HG02973 (cell line): ENCODE results near the gene PTOV1.

Source experiments
- ATAC-seq: cut with Tn5 transposase; IDR thresholded peaks from one replicate; pipeline ENCODE4 v1.9.1; 2021; ENCODE audit warnings: moderate library complexity; ENCODE audit not compliant: unreplicated experiment

PTOV1 gene

GRCh38 chr19:49857838-49858087 is 6.8 kb downstream of the PTOV1 start:
- ATAC-seq = no peak

- no peak for ATAC-seq
Observed at GRCh38 chr19:49858088-49858985, 7.4 kb downstream of the PTOV1 start.

GRCh38 chr19:49859682-49860335 is 8.8 kb downstream of the PTOV1 start:
- no peak for ATAC-seq

- no peak for ATAC-seq
Observed at GRCh38 chr19:49860336-49861102, 9.6 kb downstream of the PTOV1 start.

GRCh38 chr19:49861107-49861506 is 10.1 kb downstream of the PTOV1 start:
- ATAC-seq = no peak

GRCh38 chr19:49861541-49862378 is 10.8 kb downstream of the PTOV1 start:
- ATAC-seq = no peak

- ATAC-seq = no peak
Observed at GRCh38 chr19:49862391-49863253, 11.7 kb downstream of the PTOV1 start.

- ATAC-seq = no peak
Observed at GRCh38 chr19:49863254-49863934, 12.4 kb downstream of the PTOV1 start.

- no peak for ATAC-seq
Observed at GRCh38 chr19:49863935-49864320, 13.0 kb downstream of the PTOV1 start.

- no peak for ATAC-seq
Observed at GRCh38 chr19:49864890-49865289, 13.9 kb downstream of the PTOV1 start.

GRCh38 chr19:49866933-49867782 is 16.2 kb downstream of the PTOV1 start, which contains the start of gene PNKP:
Gene PNKP, minus strand, starts transcription at chr19:49867576. Its CDS starts 372 bp downstream, at chr19:49867204.
- peak; percentile 28 for ATAC-seq

GRCh38 chr19:49869009-49869483 is 18.1 kb downstream of the PTOV1 start:
- no peak for ATAC-seq

- ATAC-seq = peak; percentile 57
Observed at GRCh38 chr19:49869484-49870308, 18.7 kb downstream of the PTOV1 start.

GRCh38 chr19:49870309-49870901 is 19.4 kb downstream of the PTOV1 start:
- no peak for ATAC-seq

GRCh38 chr19:49871349-49871985 is 20.5 kb downstream of the PTOV1 start:
- ATAC-seq = no peak
